Glutamatergic neuron (in vitro differentiated cells): Measurements from ENCODE around the gene PARVB. TPM values are rescaled to one million over a fixed set of nuclear protein-coding genes. Genes with fewer than 3 reads are reported as not detected.
A peak's percentile ranks its signal among the peaks of the same experiment; 100 is the strongest.
"Not testable (repeated sequence)": the region's sequence is repeated elsewhere in the genome, so short reads cannot be mapped to it uniquely, and the experiment has no call there.

Source experiments
- DNase-seq: peaks from one replicate; pipeline ENCODE4 v3.0.0; 2022
- H3K27ac Mint-ChIP-seq: one replicate; pipeline ENCODE4 v1.8.0; 2020; ENCODE audit warnings: mild to moderate bottlenecking, mixed read lengths, inconsistent platforms; ENCODE audit not compliant: unreplicated experiment
- H3K27me3 Mint-ChIP-seq: one replicate; pipeline ENCODE4 v1.8.0; 2020; ENCODE audit warnings: mild to moderate bottlenecking, moderate library complexity, mixed read lengths, inconsistent platforms; ENCODE audit not compliant: unreplicated experiment
- H3K36me3 Mint-ChIP-seq: one replicate; pipeline ENCODE4 v1.8.0; 2020; ENCODE audit warnings: mild to moderate bottlenecking, mixed read lengths, inconsistent platforms; ENCODE audit not compliant: unreplicated experiment
- H3K4me1 Mint-ChIP-seq: one replicate; pipeline ENCODE4 v1.8.0; 2020; ENCODE audit warnings: mild to moderate bottlenecking, low read depth, mixed read lengths, inconsistent platforms; ENCODE audit not compliant: unreplicated experiment
- H3K4me3 Mint-ChIP-seq: one replicate; pipeline ENCODE4 v1.8.0; 2020; ENCODE audit warnings: mild to moderate bottlenecking, mixed read lengths, inconsistent platforms; ENCODE audit not compliant: unreplicated experiment
- H3K9me3 Mint-ChIP-seq: one replicate; pipeline ENCODE4 v1.8.0; 2020; ENCODE audit warnings: mild to moderate bottlenecking, moderate library complexity, mixed read lengths, inconsistent platforms; ENCODE audit not compliant: unreplicated experiment
- total RNA-seq: library from RNA; stranded (reverse); fragmentation: NEBNext Ultra II Directional; extraction: Animal tissue kit (Norgen Biotek cat#: 25700); gene quantifications from one replicate; pipeline ENCODE4 v1.2.1, GENCODE V29; 2021; ENCODE audit not compliant: unreplicated experiment
- TF ChIP-seq, protein P1 (sequence below): fragments of 200-600 bp; sonication (generic); IDR thresholded peaks from one replicate; pipeline ENCODE4 v1.5.0; 2021; ENCODE audit not compliant: partially characterized antibody, unreplicated experiment

The PARVB gene
- total RNA-seq, 1 donor from 2014 or later = 7.7 TPM

GRCh38 chr22:44050766-44051355, 26.8 kb downstream of the PARVB start:
- no peak for DNase-seq
- TF ChIP-seq, protein P1, sequence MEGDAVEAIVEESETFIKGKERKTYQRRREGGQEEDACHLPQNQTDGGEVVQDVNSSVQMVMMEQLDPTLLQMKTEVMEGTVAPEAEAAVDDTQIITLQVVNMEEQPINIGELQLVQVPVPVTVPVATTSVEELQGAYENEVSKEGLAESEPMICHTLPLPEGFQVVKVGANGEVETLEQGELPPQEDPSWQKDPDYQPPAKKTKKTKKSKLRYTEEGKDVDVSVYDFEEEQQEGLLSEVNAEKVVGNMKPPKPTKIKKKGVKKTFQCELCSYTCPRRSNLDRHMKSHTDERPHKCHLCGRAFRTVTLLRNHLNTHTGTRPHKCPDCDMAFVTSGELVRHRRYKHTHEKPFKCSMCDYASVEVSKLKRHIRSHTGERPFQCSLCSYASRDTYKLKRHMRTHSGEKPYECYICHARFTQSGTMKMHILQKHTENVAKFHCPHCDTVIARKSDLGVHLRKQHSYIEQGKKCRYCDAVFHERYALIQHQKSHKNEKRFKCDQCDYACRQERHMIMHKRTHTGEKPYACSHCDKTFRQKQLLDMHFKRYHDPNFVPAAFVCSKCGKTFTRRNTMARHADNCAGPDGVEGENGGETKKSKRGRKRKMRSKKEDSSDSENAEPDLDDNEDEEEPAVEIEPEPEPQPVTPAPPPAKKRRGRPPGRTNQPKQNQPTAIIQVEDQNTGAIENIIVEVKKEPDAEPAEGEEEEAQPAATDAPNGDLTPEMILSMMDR = no peak
- Mint-ChIP-seq H3K4me1 (peaks cover 34% of the 10 kb centered on the region), H3K27ac (peak overlapping the region; percentile 78), H3K27me3 (peaks cover 4% of the 10 kb centered on the region), H3K9me3 (peaks cover 2% of the 10 kb centered on the region), H3K36me3 (no peaks in the 10 kb centered on the region), H3K4me3 (peak overlapping the region; percentile 56)

GRCh38 chr22:44051358-44051757, 27.3 kb downstream of the PARVB start:
- H3K4me3 Mint-ChIP-seq = peak overlapping the region; percentile 56
- H3K27me3 Mint-ChIP-seq = peaks cover 4% of the 10 kb centered on the region
- no peaks in the 10 kb centered on the region for H3K36me3 Mint-ChIP-seq
- H3K27ac Mint-ChIP-seq = peak overlapping the region; percentile 78
- H3K9me3 Mint-ChIP-seq = peaks cover 2% of the 10 kb centered on the region
- TF ChIP-seq, protein P1 = no peak
- DNase-seq = no peak
- peaks cover 34% of the 10 kb centered on the region for H3K4me1 Mint-ChIP-seq

DNA sequence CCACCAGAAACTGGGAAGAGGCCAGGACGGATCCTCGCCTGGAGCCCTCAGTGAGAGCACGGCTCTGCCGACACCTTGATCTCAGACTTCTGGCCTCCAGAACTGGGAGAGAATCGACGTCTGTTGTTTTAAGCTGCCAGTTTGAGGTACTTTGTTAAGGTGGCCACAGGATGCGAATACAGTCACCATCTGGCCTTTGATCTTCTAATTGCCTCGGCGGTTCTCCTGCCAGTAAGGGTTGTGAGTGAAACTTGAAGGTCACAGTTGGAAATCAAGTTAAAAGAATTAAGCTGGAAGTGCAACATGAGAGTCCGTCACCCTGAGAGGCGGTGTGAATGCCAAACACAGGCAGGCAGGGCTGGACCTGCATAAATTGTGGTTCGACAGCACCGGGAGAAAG, 27.9 kb downstream of the PARVB start:
- peaks cover 3% of the 10 kb centered on the region for H3K27me3 Mint-ChIP-seq

DNA sequence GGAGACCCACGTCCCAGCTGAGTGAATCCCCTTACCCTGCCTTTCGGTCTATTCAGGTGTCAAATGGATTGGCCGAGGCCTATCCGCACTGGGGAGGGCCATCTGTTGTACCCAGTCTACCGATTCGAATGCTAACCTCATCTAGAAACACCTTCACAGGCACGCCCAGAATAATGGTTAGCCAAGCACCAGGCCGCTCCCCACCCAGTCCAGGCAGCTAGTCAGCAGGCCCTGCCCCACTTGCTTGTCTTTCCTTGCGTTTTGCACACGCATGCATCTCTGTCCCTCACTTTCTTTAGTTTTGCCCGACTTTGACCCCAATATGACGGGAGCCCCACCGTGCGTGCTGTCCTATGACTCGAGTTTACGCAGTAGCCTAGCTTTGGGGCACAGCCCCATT, 31.7 kb downstream of the PARVB start:
- Mint-ChIP-seq H3K9me3 (peaks cover 4% of the 10 kb centered on the region), H3K4me1 (peaks cover 23% of the 10 kb centered on the region), H3K4me3 (no peak overlapping the region), H3K27me3 (peaks cover 3% of the 10 kb centered on the region), H3K36me3 (peaks cover 5% of the 10 kb centered on the region), H3K27ac (no peak overlapping the region)
- no peak for DNase-seq
- TF ChIP-seq, protein P1 = no peak

More for the DNA sequence above, 27.9 kb downstream of the PARVB start:
- Mint-ChIP-seq H3K9me3 (peaks cover 2% of the 10 kb centered on the region), H3K4me1 (peaks cover 35% of the 10 kb centered on the region), H3K36me3 (no peaks in the 10 kb centered on the region), H3K27ac (no peak overlapping the region), H3K4me3 (no peak overlapping the region)
- TF ChIP-seq, protein P1 = no peak
- DNase-seq = no peak

DNA sequence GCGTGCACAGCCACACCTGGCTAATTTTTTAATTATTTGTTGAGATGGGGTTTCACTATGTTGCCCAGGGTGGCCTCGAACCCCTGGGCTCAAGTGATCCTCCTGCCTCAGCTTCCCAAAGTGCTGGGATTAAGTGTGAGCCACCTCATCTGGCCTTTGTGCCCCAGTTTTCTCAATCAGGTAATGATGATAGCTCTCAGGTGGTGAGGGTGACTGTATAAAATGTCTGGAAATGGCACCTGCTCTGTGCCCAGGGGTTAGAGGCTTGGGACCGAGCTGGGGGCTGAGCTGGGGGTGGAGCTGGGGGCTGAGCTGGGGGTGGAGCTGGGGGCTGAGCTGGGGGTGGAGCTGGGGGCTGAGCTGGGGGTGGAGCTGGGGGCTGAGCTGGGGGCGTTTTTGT, 32.5 kb downstream of the PARVB start:
- H3K4me3 Mint-ChIP-seq, DNase-seq, H3K9me3 Mint-ChIP-seq, H3K27me3 Mint-ChIP-seq, H3K36me3 Mint-ChIP-seq, H3K27ac Mint-ChIP-seq: not testable (repeated sequence)
- peaks cover 16% of the 10 kb centered on the region for H3K4me1 Mint-ChIP-seq
